ENCODE data around the gene RTF1.

DNA sequence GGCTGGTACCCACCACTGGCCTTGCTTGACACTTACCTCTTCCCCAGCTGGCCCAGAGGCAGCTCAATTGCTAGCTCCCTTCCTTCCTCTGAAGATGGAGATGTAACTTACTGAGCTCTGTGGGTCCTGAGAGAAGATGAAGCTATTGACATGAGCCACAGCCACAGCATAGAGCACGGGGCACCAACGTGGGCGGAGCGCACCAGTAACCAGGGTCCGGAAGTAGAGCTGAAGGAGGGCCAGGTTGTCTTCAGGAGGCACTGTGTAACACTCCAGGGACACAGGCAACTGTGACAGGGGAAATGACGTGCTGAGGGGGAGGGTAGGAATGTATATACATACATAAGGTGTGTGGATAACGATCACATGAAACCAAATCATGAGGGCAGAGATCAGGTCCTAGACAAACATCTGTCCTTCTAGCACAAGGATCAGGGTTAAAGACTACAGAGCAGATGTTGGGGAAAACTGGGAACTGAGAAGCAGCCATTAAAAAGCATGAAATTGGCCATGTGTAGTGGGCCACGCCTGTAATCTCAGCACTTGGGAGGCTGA, 101.1 kb downstream of the RTF1 start:
- TF ChIP-seq POLR2A (IDR thresholded peaks at IDR 0.05; ENCODE audit: low read length) (no peak), CHD2 (IDR thresholded peaks at IDR 0.05; ENCODE audit: low read length, partially characterized antibody) (no peak), SMC3 (IDR thresholded peaks at IDR 0.05) (no peak), CBX8 (IDR thresholded peaks at IDR 0.05) (no peak), ZC3H11A (IDR thresholded peaks at IDR 0.05) (no peak), EP300 (IDR thresholded peaks at IDR 0.05) (no peak), MYC (IDR thresholded peaks at IDR 0.05; ENCODE audit: borderline replicate concordance, low read length) (no peak), MAFK (IDR thresholded peaks at IDR 0.05; ENCODE audit: partially characterized antibody) (no peak)
- TF ChIP-seq, protein P1, sequence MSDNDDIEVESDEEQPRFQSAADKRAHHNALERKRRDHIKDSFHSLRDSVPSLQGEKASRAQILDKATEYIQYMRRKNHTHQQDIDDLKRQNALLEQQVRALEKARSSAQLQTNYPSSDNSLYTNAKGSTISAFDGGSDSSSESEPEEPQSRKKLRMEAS (IDR thresholded peaks at IDR 0.05) = no peak
- TF ChIP-seq, protein P2, sequence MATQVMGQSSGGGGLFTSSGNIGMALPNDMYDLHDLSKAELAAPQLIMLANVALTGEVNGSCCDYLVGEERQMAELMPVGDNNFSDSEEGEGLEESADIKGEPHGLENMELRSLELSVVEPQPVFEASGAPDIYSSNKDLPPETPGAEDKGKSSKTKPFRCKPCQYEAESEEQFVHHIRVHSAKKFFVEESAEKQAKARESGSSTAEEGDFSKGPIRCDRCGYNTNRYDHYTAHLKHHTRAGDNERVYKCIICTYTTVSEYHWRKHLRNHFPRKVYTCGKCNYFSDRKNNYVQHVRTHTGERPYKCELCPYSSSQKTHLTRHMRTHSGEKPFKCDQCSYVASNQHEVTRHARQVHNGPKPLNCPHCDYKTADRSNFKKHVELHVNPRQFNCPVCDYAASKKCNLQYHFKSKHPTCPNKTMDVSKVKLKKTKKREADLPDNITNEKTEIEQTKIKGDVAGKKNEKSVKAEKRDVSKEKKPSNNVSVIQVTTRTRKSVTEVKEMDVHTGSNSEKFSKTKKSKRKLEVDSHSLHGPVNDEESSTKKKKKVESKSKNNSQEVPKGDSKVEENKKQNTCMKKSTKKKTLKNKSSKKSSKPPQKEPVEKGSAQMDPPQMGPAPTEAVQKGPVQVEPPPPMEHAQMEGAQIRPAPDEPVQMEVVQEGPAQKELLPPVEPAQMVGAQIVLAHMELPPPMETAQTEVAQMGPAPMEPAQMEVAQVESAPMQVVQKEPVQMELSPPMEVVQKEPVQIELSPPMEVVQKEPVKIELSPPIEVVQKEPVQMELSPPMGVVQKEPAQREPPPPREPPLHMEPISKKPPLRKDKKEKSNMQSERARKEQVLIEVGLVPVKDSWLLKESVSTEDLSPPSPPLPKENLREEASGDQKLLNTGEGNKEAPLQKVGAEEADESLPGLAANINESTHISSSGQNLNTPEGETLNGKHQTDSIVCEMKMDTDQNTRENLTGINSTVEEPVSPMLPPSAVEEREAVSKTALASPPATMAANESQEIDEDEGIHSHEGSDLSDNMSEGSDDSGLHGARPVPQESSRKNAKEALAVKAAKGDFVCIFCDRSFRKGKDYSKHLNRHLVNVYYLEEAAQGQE (IDR thresholded peaks at IDR 0.05) = no peak
- TF ChIP-seq, protein P3, sequence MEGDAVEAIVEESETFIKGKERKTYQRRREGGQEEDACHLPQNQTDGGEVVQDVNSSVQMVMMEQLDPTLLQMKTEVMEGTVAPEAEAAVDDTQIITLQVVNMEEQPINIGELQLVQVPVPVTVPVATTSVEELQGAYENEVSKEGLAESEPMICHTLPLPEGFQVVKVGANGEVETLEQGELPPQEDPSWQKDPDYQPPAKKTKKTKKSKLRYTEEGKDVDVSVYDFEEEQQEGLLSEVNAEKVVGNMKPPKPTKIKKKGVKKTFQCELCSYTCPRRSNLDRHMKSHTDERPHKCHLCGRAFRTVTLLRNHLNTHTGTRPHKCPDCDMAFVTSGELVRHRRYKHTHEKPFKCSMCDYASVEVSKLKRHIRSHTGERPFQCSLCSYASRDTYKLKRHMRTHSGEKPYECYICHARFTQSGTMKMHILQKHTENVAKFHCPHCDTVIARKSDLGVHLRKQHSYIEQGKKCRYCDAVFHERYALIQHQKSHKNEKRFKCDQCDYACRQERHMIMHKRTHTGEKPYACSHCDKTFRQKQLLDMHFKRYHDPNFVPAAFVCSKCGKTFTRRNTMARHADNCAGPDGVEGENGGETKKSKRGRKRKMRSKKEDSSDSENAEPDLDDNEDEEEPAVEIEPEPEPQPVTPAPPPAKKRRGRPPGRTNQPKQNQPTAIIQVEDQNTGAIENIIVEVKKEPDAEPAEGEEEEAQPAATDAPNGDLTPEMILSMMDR (IDR thresholded peaks at IDR 0.05) = no peak
- TF ChIP-seq, protein P4, sequence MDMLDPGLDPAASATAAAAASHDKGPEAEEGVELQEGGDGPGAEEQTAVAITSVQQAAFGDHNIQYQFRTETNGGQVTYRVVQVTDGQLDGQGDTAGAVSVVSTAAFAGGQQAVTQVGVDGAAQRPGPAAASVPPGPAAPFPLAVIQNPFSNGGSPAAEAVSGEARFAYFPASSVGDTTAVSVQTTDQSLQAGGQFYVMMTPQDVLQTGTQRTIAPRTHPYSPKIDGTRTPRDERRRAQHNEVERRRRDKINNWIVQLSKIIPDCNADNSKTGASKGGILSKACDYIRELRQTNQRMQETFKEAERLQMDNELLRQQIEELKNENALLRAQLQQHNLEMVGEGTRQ (IDR thresholded peaks at IDR 0.05) = no peak
- TF ChIP-seq, protein P5, sequence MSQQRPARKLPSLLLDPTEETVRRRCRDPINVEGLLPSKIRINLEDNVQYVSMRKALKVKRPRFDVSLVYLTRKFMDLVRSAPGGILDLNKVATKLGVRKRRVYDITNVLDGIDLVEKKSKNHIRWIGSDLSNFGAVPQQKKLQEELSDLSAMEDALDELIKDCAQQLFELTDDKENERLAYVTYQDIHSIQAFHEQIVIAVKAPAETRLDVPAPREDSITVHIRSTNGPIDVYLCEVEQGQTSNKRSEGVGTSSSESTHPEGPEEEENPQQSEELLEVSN (IDR thresholded peaks at IDR 0.05; ENCODE audit: borderline replicate concordance, low read depth) = no peak

Data from A549 (cell line).